Omental fat pad (tissue), 4 donors: Measurements from ENCODE around the gene LIPM. TPM values are rescaled to one million over a fixed set of nuclear protein-coding genes. Genes with fewer than 3 reads are reported as not detected.

Experiments used
- ATAC-seq: fragments of 150-250 bp; one replicate; pipeline ENCODE4 v1.9.1; 2016; ENCODE audit warnings: mild to moderate bottlenecking, moderate library complexity; ENCODE audit not compliant: low FRiP score
- DNase-seq: peaks from one replicate; pipeline ENCODE4 v3.0.0-alpha.2; 2019; ENCODE audit warnings: low spot score
- total RNA-seq, 4 donors: library from RNA; depleted of rRNA; stranded (reverse); fragments of >200 nt; gene quantifications; one replicate each; pipeline ENCODE4 v1.1.0, GENCODE V29; 2016
- TF ChIP-seq, protein P1 (sequence below), 3 donors: fragments of 450-650 bp; IDR thresholded peaks; one replicate each; pipeline ENCODE4 v1.5.1; 2016 to 2017; ENCODE audit warnings: antibody characterized with exemption in 3 of 3, mild to moderate bottlenecking in 3 of 3, moderate library complexity in 2 of 3

LIPM gene, protein sequence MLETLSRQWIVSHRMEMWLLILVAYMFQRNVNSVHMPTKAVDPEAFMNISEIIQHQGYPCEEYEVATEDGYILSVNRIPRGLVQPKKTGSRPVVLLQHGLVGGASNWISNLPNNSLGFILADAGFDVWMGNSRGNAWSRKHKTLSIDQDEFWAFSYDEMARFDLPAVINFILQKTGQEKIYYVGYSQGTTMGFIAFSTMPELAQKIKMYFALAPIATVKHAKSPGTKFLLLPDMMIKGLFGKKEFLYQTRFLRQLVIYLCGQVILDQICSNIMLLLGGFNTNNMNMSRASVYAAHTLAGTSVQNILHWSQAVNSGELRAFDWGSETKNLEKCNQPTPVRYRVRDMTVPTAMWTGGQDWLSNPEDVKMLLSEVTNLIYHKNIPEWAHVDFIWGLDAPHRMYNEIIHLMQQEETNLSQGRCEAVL
- total RNA-seq: not detected

GRCh38 chr10:88802523-88803285, at the start of gene LIPM:
Gene LIPM, plus strand, starts transcription at chr10:88802730. Its CDS starts 167 bp downstream, at chr10:88802897.
- DNase-seq (no peak), ATAC-seq (peak; percentile 51)
- TF ChIP-seq, protein P1, sequence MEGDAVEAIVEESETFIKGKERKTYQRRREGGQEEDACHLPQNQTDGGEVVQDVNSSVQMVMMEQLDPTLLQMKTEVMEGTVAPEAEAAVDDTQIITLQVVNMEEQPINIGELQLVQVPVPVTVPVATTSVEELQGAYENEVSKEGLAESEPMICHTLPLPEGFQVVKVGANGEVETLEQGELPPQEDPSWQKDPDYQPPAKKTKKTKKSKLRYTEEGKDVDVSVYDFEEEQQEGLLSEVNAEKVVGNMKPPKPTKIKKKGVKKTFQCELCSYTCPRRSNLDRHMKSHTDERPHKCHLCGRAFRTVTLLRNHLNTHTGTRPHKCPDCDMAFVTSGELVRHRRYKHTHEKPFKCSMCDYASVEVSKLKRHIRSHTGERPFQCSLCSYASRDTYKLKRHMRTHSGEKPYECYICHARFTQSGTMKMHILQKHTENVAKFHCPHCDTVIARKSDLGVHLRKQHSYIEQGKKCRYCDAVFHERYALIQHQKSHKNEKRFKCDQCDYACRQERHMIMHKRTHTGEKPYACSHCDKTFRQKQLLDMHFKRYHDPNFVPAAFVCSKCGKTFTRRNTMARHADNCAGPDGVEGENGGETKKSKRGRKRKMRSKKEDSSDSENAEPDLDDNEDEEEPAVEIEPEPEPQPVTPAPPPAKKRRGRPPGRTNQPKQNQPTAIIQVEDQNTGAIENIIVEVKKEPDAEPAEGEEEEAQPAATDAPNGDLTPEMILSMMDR (IDR thresholded peaks at IDR 0.05): no peak

DNA sequence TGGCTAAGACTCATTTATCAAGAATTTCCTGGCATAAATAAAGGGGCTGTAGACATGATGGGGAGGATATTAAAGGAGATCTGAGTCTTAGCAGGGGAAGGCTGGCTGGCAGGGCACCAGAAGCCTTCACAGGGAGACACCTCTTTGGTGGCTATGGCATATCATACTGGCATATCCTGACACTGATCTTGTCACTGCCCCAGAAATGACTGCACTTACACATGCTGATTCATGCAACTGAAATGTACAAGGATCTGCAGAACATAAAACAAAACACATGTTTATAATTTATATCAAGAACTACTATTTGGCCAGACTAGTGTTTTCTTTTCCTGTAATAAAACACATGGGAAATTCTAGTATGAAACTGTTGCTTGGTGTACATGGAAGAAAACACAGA, 48.2 kb upstream of the LIPM start:
- TF ChIP-seq, protein P1 (IDR thresholded peaks at IDR 0.05): no peak
- no peak for ATAC-seq
- no peak for DNase-seq

DNA sequence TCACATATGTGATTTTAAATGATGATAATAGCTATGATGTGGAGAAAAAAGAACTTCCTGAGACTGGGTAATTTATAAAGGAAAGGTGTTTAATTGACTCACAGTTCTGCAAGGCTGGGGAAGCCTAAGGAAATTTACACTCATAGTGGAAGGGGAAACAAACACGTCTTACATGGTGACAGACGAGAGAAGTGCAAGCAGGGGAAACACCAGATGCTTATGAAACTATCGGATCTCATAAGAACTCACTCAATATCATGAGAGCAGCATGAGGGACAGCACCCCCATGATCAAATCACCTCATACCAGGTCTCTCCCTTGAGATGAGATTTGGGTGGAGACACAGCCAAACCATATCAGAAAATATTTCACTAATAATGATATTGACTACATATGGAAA, 46.8 kb upstream of the LIPM start:
- TF ChIP-seq, protein P1 (IDR thresholded peaks at IDR 0.05): no peak
- no peak for DNase-seq
- no peak for ATAC-seq

DNA sequence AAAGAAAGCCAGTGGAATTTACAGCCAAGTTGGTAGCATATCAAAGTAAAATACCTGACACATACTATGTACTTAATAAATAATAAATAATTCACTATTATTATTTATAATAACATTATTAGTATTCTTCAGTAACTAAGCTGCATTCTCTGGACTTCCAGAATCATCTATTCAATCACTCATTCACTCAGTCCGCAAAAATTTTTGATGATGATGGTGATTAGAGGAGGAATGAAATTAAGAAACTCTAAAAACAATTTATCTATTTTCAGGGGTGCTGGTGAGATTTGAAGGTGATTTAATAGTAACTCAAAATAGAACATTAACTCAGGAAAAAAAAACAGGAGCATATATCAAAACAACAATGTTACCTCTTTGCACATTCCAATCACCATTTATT, 45.9 kb upstream of the LIPM start:
- TF ChIP-seq, protein P1 (IDR thresholded peaks at IDR 0.05): no peak
- no peak for ATAC-seq
- no peak for DNase-seq

GRCh38 chr10:88759366-88760101, 43.0 kb upstream of the LIPM start, which contains the start of gene LIPN:
Gene LIPN, plus strand, starts transcription at chr10:88760020. Its CDS starts 1,386 bp downstream, at chr10:88761406.
- no peak for DNase-seq
- no peak for ATAC-seq
- TF ChIP-seq, protein P1 (IDR thresholded peaks at IDR 0.05): no peak

DNA sequence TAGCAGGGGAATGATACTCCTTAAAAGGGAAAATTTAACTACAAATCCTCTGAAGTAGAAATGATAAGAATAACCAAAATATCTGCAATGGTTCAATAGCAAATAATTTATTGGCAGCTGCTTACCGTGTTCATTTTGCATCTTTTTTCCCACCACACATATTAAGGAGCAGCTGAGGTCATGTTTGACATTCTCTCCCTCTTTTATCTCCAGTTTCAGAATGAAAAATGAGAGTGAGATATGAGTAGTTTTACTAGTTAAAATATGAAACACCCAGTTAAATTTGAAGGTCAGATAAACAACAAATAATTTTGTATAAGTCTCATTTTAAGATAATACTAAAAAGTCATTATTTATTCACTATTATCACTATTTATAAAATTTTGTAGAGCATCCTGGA, 39.6 kb upstream of the LIPM start:
- DNase-seq (no peak), ATAC-seq (no peak)
- TF ChIP-seq, protein P1 (IDR thresholded peaks at IDR 0.05): no peak
